H9 (cell line): ENCODE results near the gene DNAL1. TPM values are rescaled to one million over a fixed set of nuclear protein-coding genes. Genes with fewer than 3 reads are reported as not detected.

Experiments
- DNase-seq: peaks from one replicate; pipeline ENCODE4 v3.0.0-alpha.2; 2017
- H2AFZ ChIP-seq: one replicate; pipeline ENCODE4 v1.6.1; 2013; ENCODE audit warnings: mild to moderate bottlenecking, low read length, control low read depth, moderate library complexity
- H2AK5ac ChIP-seq: 2 replicates; pipeline ENCODE4 v1.6.1; 2013; ENCODE audit warnings: low read length, control low read depth, mixed read lengths; ENCODE audit not compliant: insufficient read length
- H2BK120ac ChIP-seq: one replicate; pipeline ENCODE4 v1.6.1; 2013; ENCODE audit warnings: low read depth, mild to moderate bottlenecking, low read length, control low read depth, inconsistent platforms; ENCODE audit not compliant: poor library complexity, severe bottlenecking
- H2BK12ac ChIP-seq: 2 replicates; pipeline ENCODE4 v1.6.1; 2013; ENCODE audit warnings: low read length, control low read depth, mixed read lengths, low read depth; ENCODE audit not compliant: insufficient read length
- H2BK15ac ChIP-seq: 2 replicates; pipeline ENCODE4 v1.6.1; 2013; ENCODE audit warnings: low read depth, low read length, control low read depth
- H2BK20ac ChIP-seq: one replicate; pipeline ENCODE4 v1.6.1; 2013; ENCODE audit warnings: low read depth, mild to moderate bottlenecking, low read length, control low read depth, inconsistent platforms; ENCODE audit not compliant: poor library complexity, severe bottlenecking
- H2BK5ac ChIP-seq: 2 replicates; pipeline ENCODE4 v1.6.1; 2013; ENCODE audit warnings: low read length, control low read depth, mixed read lengths; ENCODE audit not compliant: insufficient read length
- H3K14ac ChIP-seq: 2 replicates; pipeline ENCODE4 v1.6.1; 2013; ENCODE audit warnings: low read length, control low read depth; ENCODE audit not compliant: insufficient read depth
- H3K18ac ChIP-seq: 2 replicates; pipeline ENCODE4 v1.6.1; 2013; ENCODE audit warnings: low read depth, mild to moderate bottlenecking, mixed read lengths, low read length, control low read depth; ENCODE audit not compliant: insufficient read length
- H3K23ac ChIP-seq: 2 replicates; pipeline ENCODE4 v1.6.1; 2013; ENCODE audit warnings: low read length, control low read depth, mixed read lengths, low read depth; ENCODE audit not compliant: insufficient read length
- H3K23me2 ChIP-seq: 2 replicates; pipeline ENCODE4 v1.6.1; 2013; ENCODE audit warnings: low read depth, mild to moderate bottlenecking, mixed read lengths, low read length, control low read depth; ENCODE audit not compliant: insufficient read length, poor library complexity, severe bottlenecking
- H3K27ac ChIP-seq: 2 replicates; pipeline ENCODE4 v1.5.1; 2013; ENCODE audit warnings: low read length, control low read depth, mixed read lengths, low read depth; ENCODE audit not compliant: insufficient read length
- H3K27me3 ChIP-seq: 2 replicates; pipeline ENCODE4 v1.6.1; 2013; ENCODE audit warnings: low read length, control low read depth, inconsistent platforms; ENCODE audit not compliant: insufficient read depth
- H3K4ac ChIP-seq: 2 replicates; pipeline ENCODE4 v1.6.1; 2013; ENCODE audit warnings: low read depth, mild to moderate bottlenecking, control low read depth, inconsistent platforms, low read length, moderate library complexity
- H3K4me1 ChIP-seq: 2 replicates; pipeline ENCODE4 v1.6.1; 2013; ENCODE audit warnings: low read length, control low read depth, inconsistent platforms; ENCODE audit not compliant: insufficient read depth
- H3K4me2 ChIP-seq: 2 replicates; pipeline ENCODE4 v1.6.1; 2013; ENCODE audit warnings: low read length, control low read depth, mixed read lengths; ENCODE audit not compliant: insufficient read length, insufficient read depth
- H3K56ac ChIP-seq: 2 replicates; pipeline ENCODE4 v1.6.1; 2013; ENCODE audit warnings: low read depth, mild to moderate bottlenecking, mixed read lengths, low read length, control low read depth; ENCODE audit not compliant: insufficient read length
- H3K79me1 ChIP-seq: 2 replicates; pipeline ENCODE4 v1.6.1; 2013; ENCODE audit warnings: low read depth, mild to moderate bottlenecking, moderate library complexity, low read length, control low read depth, inconsistent platforms; ENCODE audit not compliant: insufficient read depth, poor library complexity, severe bottlenecking
- H3K79me2 ChIP-seq: 2 replicates; pipeline ENCODE4 v1.6.1; 2013; ENCODE audit warnings: low read length, control low read depth, inconsistent platforms; ENCODE audit not compliant: insufficient read depth
- H3K9ac ChIP-seq: 2 replicates; pipeline ENCODE4 v1.6.1; 2013; ENCODE audit warnings: low read length, control low read depth, mixed read lengths; ENCODE audit not compliant: insufficient read length; ENCODE audit errors: extremely low read depth
- H3K9me3 ChIP-seq: one replicate; pipeline ENCODE4 v1.6.1; 2013; ENCODE audit warnings: low read depth, low read length, inconsistent platforms; ENCODE audit not compliant: control insufficient read depth
- H3T11ph ChIP-seq: one replicate; pipeline ENCODE4 v1.6.1; 2013; ENCODE audit warnings: mild to moderate bottlenecking, low read length, control low read depth, inconsistent platforms
- H4K20me1 ChIP-seq: one replicate; pipeline ENCODE4 v1.6.1; 2013; ENCODE audit not compliant: control insufficient read depth, insufficient read length, insufficient read depth
- H4K5ac ChIP-seq: 2 replicates; pipeline ENCODE4 v1.6.1; 2013; ENCODE audit warnings: low read depth, mild to moderate bottlenecking, mixed read lengths, low read length, control low read depth; ENCODE audit not compliant: insufficient read length
- H4K8ac ChIP-seq: replicated peaks from 2 replicates; pipeline ENCODE4 v1.6.1; 2013; ENCODE audit warnings: low read length, control low read depth, mixed read lengths, low read depth; ENCODE audit not compliant: insufficient read length
- H4K91ac ChIP-seq: 2 replicates; pipeline ENCODE4 v1.6.1; 2013; ENCODE audit warnings: low read depth, mild to moderate bottlenecking, moderate library complexity, mixed read lengths, low read length, control low read depth; ENCODE audit not compliant: insufficient read length
- H3K27ac Mint-ChIP-seq, 3 experiments: 2 replicates in 2 of 3; 3 replicates in 1 of 3; pipeline ENCODE4 v1.8.0; 2020 to 2021; ENCODE audit warnings: mixed read lengths in 3 of 3, mild to moderate bottlenecking in 1 of 3, moderate library complexity in 1 of 3
- H3K27me3 Mint-ChIP-seq: 2 replicates; pipeline ENCODE4 v1.8.0; 2021; ENCODE audit warnings: low read depth, mild to moderate bottlenecking, moderate library complexity, mixed read lengths
- H3K36me3 Mint-ChIP-seq, 3 experiments: 2 replicates in 2 of 3; 3 replicates in 1 of 3; pipeline ENCODE4 v1.8.0; 2020 to 2021; ENCODE audit warnings: low read depth in 3 of 3, mixed read lengths in 3 of 3; ENCODE audit not compliant: insufficient read depth in 1 of 3
- H3K4me1 Mint-ChIP-seq, 2 experiments: 2 replicates each; pipeline ENCODE4 v1.8.0; 2020; ENCODE audit warnings: mixed read lengths in 2 of 2
- H3K4me3 Mint-ChIP-seq, 2 experiments: 2 replicates in 1 of 2; 3 replicates in 1 of 2; pipeline ENCODE4 v1.8.0; 2020 to 2021; ENCODE audit warnings: mild to moderate bottlenecking in 2 of 2, mixed read lengths in 2 of 2, moderate library complexity in 1 of 2
- H3K9me3 Mint-ChIP-seq, 2 experiments: 2 replicates in 1 of 2; 3 replicates in 1 of 2; pipeline ENCODE4 v1.8.0; 2020; ENCODE audit warnings: mild to moderate bottlenecking in 2 of 2, mixed read lengths in 2 of 2, moderate library complexity in 1 of 2
- WGBS: extraction: QIAGEN DNeasy Blood & Tissue Kit; methylation state at CpG from one replicate; pipeline ENCODE4 v1.1.7; 2013; ENCODE audit warnings: missing lambda C conversion rate, low lambda C conversion rate, mixed read lengths; ENCODE audit not compliant: insufficient read length; ENCODE audit errors: extremely low coverage; 5-methylcytosine and 5-hydroxymethylcytosine counted together
- total RNA-seq: library from RNA; stranded (reverse); gene quantifications from 2 replicates; pipeline ENCODE4 v1.2.1, GENCODE V29; 2021
- TF ChIP-seq, protein P1 (sequence below): fragments of 200-600 bp; sonication (generic); conservative IDR thresholded peaks from 3 replicates; pipeline ENCODE4 v1.8.0; 2021; ENCODE audit warnings: antibody characterized with exemption, mild to moderate bottlenecking

DNAL1 gene
- total RNA-seq, 1 experiment from 2014 or later = 17.7 TPM

- Mint-ChIP-seq H3K27ac (peak overlapping the region in 2 of 3 experiments; percentile 1 to 32; a peak in 1 of 7 replicates), H3K4me3 (no peak overlapping the region), H3K27me3 (no peaks in the 10 kb centered on the region), H3K4me1 (peaks cover 0 to 5% of the 10 kb centered on the region in 2 experiments; a peak in 2 of 4 replicates), H3K36me3 (peaks cover 7 to 11% (median 8%) of the 10 kb centered on the region in 3 experiments), H3K9me3 (peaks cover 0 to 3% of the 10 kb centered on the region in 2 experiments; a peak in 1 of 5 replicates)
- Histone ChIP-seq H2AK5ac (no peak overlapping the region), H3K27ac (no peak overlapping the region), H3K23me2 (no peaks in the 10 kb centered on the region), H2BK20ac (no peak overlapping the region), H3K79me2 (no peaks in the 10 kb centered on the region), H3K9ac (no peak overlapping the region), H2BK120ac (no peak overlapping the region), H4K5ac (no peak overlapping the region), H2AFZ (no peak overlapping the region), H3K4me2 (no peak overlapping the region), H2BK12ac (no peak overlapping the region), H3K4me1 (no peaks in the 10 kb centered on the region), H3T11ph (no peak overlapping the region), H2BK5ac (no peak overlapping the region), H3K18ac (no peak overlapping the region), H3K56ac (no peak overlapping the region), H4K20me1 (no peaks in the 10 kb centered on the region), H3K79me1 (no peaks in the 10 kb centered on the region), H3K14ac (no peak overlapping the region), H2BK15ac (no peak overlapping the region), H3K27me3 (no peaks in the 10 kb centered on the region), H4K8ac (no peak overlapping the region), H3K9me3 (no peaks in the 10 kb centered on the region), H3K23ac (no peak overlapping the region), H4K91ac (no peak overlapping the region), H3K4ac (no peak overlapping the region)
- TF ChIP-seq, protein P1, sequence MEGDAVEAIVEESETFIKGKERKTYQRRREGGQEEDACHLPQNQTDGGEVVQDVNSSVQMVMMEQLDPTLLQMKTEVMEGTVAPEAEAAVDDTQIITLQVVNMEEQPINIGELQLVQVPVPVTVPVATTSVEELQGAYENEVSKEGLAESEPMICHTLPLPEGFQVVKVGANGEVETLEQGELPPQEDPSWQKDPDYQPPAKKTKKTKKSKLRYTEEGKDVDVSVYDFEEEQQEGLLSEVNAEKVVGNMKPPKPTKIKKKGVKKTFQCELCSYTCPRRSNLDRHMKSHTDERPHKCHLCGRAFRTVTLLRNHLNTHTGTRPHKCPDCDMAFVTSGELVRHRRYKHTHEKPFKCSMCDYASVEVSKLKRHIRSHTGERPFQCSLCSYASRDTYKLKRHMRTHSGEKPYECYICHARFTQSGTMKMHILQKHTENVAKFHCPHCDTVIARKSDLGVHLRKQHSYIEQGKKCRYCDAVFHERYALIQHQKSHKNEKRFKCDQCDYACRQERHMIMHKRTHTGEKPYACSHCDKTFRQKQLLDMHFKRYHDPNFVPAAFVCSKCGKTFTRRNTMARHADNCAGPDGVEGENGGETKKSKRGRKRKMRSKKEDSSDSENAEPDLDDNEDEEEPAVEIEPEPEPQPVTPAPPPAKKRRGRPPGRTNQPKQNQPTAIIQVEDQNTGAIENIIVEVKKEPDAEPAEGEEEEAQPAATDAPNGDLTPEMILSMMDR = no peak
- no CpG with 5 or more reads among the region's 5 CpGs for WGBS
- DNase-seq = no peak
Measured at GRCh38 chr14:73666583-73666982, 21.8 kb downstream of the DNAL1 start.
